ENCODE measurements around the gene MAPKAP1.

- TF ChIP-seq POLR2A (IDR thresholded peaks at IDR 0.05; ENCODE audit: low read length) (no peak), GATA1 (IDR thresholded peaks at IDR 0.05; ENCODE audit: low read depth, low read length) (no peak)
Measured at GRCh38 chr9:125707472-125707804, 430 bp upstream of the MAPKAP1 start.
